Measurements from ENCODE around the gene ORM1.

Gene ORM1

GRCh38 chr9:114344188-114344566, 21.3 kb downstream of the ORM1 start:
- no peak for DNase-seq (ENCODE audit: low spot score)

GRCh38 chr9:114344692-114345091, 21.8 kb downstream of the ORM1 start:
- no peak for DNase-seq (ENCODE audit: low spot score)

- DNase-seq (ENCODE audit: low spot score): no peak
Observed at GRCh38 chr9:114345493-114346065, 22.7 kb downstream of the ORM1 start.

- DNase-seq (ENCODE audit: low spot score): no peak
Observed at GRCh38 chr9:114346146-114346545, 23.2 kb downstream of the ORM1 start.

GRCh38 chr9:114347675-114348074, 24.8 kb downstream of the ORM1 start:
- DNase-seq (ENCODE audit: low spot score): no peak

GRCh38 chr9:114348261-114348905, 25.5 kb downstream of the ORM1 start:
- DNase-seq (ENCODE audit: low spot score): no peak

GRCh38 chr9:114348906-114349482, 26.1 kb downstream of the ORM1 start:
- DNase-seq (ENCODE audit: low spot score): peak; percentile 60

GRCh38 chr9:114349713-114350480, 27.0 kb downstream of the ORM1 start:
- no peak for DNase-seq (ENCODE audit: low spot score)

GRCh38 chr9:114350636-114351401, 27.9 kb downstream of the ORM1 start:
- DNase-seq (ENCODE audit: low spot score): no peak

- no peak for DNase-seq (ENCODE audit: low spot score)
Observed at GRCh38 chr9:114351932-114352331, 29.0 kb downstream of the ORM1 start.

- no peak for DNase-seq (ENCODE audit: low spot score)
Observed at GRCh38 chr9:114355821-114356220, 32.9 kb downstream of the ORM1 start.

GRCh38 chr9:114356792-114357191, 33.9 kb downstream of the ORM1 start:
- no peak for DNase-seq (ENCODE audit: low spot score)

- no peak for DNase-seq (ENCODE audit: low spot score)
Observed at GRCh38 chr9:114357360-114357759, 34.5 kb downstream of the ORM1 start.

- no peak for DNase-seq (ENCODE audit: low spot score)
Observed at GRCh38 chr9:114357911-114358328, 35.0 kb downstream of the ORM1 start.

- no peak for DNase-seq (ENCODE audit: low spot score)
Observed at GRCh38 chr9:114359801-114360200, 36.9 kb downstream of the ORM1 start.

GRCh38 chr9:114361542-114361941, 38.6 kb downstream of the ORM1 start:
- DNase-seq (ENCODE audit: low spot score): no peak

- DNase-seq (ENCODE audit: low spot score): no peak
Observed at GRCh38 chr9:114362394-114362793, 39.5 kb downstream of the ORM1 start.

- DNase-seq (ENCODE audit: low spot score): no peak
Observed at GRCh38 chr9:114363424-114363823, 40.5 kb downstream of the ORM1 start.

GRCh38 chr9:114364134-114365041, 41.5 kb downstream of the ORM1 start:
- no peak for DNase-seq (ENCODE audit: low spot score)

- DNase-seq (ENCODE audit: low spot score): no peak
Observed at GRCh38 chr9:114365194-114365593, 42.3 kb downstream of the ORM1 start.

All from CD4-positive, alpha-beta T cell treated with Interleukin-6 at 100 ng/mL for 8 hours (primary cell).